ENCODE measurements around the gene ARPIN.

DNA sequence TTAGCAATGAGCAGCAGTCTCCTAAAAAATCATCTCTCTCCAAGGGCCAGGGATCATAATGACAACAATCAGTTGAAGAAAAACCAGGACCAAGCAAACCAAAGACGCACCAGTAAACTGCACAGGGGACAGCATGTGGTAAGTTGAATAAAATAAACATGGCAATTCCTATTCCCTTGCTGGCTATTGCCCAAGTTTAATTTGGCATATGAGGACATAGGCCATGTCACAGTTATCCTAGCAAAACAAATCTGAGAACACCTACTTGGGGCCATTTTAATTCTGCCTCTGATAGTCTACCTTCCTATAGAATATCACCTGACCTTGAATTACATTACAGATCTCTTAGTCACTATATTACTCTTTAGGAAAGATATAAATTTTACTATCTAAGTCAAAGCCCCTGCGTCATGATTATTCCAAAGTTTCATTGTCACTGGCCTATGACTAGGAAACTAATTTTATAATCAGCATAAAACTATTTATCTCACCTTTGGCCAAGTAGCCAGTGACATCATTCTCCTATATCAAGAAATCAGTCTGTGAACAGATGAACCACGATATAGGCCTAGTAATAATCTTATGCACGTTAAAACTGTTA is 42.0 kb downstream of the ARPIN start:
- no peak for TF ChIP-seq POLR2AphosphoS5 (IDR thresholded peaks at IDR 0.05; ENCODE audit: low read depth, low read length)
- TF ChIP-seq EGR1 (IDR thresholded peaks at IDR 0.05; ENCODE audit: low read depth) = no peak
- TF ChIP-seq, protein P1, sequence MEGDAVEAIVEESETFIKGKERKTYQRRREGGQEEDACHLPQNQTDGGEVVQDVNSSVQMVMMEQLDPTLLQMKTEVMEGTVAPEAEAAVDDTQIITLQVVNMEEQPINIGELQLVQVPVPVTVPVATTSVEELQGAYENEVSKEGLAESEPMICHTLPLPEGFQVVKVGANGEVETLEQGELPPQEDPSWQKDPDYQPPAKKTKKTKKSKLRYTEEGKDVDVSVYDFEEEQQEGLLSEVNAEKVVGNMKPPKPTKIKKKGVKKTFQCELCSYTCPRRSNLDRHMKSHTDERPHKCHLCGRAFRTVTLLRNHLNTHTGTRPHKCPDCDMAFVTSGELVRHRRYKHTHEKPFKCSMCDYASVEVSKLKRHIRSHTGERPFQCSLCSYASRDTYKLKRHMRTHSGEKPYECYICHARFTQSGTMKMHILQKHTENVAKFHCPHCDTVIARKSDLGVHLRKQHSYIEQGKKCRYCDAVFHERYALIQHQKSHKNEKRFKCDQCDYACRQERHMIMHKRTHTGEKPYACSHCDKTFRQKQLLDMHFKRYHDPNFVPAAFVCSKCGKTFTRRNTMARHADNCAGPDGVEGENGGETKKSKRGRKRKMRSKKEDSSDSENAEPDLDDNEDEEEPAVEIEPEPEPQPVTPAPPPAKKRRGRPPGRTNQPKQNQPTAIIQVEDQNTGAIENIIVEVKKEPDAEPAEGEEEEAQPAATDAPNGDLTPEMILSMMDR (IDR thresholded peaks at IDR 0.05 in 2 of 3, conservative IDR thresholded peaks at IDR 0.05 in 1 of 3; ENCODE audit: borderline replicate concordance in 1 of 3, insufficient read depth in 1 of 3, low read depth in 2 of 3, low read length in 2 of 3) = no peak
